Measurements from ENCODE around the gene ITIH3.

- TF ChIP-seq CTCF (IDR thresholded peaks at IDR 0.05 in 2 of 3, conservative IDR thresholded peaks at IDR 0.05 in 1 of 3; ENCODE audit: control insufficient read depth in 2 of 3, extremely low read depth in 1 of 3, insufficient read depth in 1 of 3, low read depth in 3 of 3, low read length in 3 of 3): no peak
- TF ChIP-seq POLR2A (IDR thresholded peaks at IDR 0.05; ENCODE audit: low read depth, low read length): no peak
- no peak for TF ChIP-seq TAF1 (IDR thresholded peaks at IDR 0.05; ENCODE audit: borderline replicate concordance, low read depth, low read length)
Measured at GRCh38 chr3:52752045-52752660, 42.4 kb upstream of the ITIH3 start.
